SU-DHL-6 (cell line): ENCODE data around the gene SLC25A10.
"Not testable (repeated sequence)": the region's sequence is repeated elsewhere in the genome, so short reads cannot be mapped to it uniquely, and the experiment has no call there.

Source experiments
- H2AFZ ChIP-seq: fragments of 200-600 bp; sonication (generic); 2 replicates; pipeline ENCODE4 v1.6.1; 2014; ENCODE audit warnings: low read depth, mild to moderate bottlenecking, moderate library complexity, mixed read lengths, antibody characterized with exemption, low read length; ENCODE audit not compliant: severe bottlenecking
- H3F3A ChIP-seq: fragments of 200-600 bp; shearing (Covaris generic); 2 replicates; pipeline ENCODE4 v1.6.0; 2016; ENCODE audit warnings: antibody characterized with exemption, mild to moderate bottlenecking; ENCODE audit not compliant: insufficient read depth
- H3K27ac ChIP-seq: fragments of 200-600 bp; sonication (generic); 2 replicates; pipeline ENCODE4 v1.5.1; 2016; ENCODE audit warnings: low read depth, mild to moderate bottlenecking, low read length, moderate library complexity, mixed read lengths
- H3K27me3 ChIP-seq: fragments of 200-600 bp; sonication (generic), shearing (Covaris generic); 2 replicates; pipeline ENCODE4 v1.6.0; 2014; ENCODE audit warnings: mild to moderate bottlenecking, low read length
- H3K36me3 ChIP-seq: fragments of 200-600 bp; sonication (generic); 2 replicates; pipeline ENCODE4 v1.6.1; 2014; ENCODE audit warnings: mild to moderate bottlenecking, low read length, mixed read lengths
- H3K4me2 ChIP-seq: fragments of 300-600, 200-600 bp; shearing (Covaris generic), sonication (generic); 2 replicates; pipeline ENCODE4 v1.6.0; 2014; ENCODE audit warnings: low read length, low read depth, mild to moderate bottlenecking; ENCODE audit not compliant: poor library complexity, severe bottlenecking
- H3K4me3 ChIP-seq: fragments of 200-600 bp; sonication (generic); 2 replicates; pipeline ENCODE4 v1.5.1; 2014; ENCODE audit warnings: antibody characterized with exemption, low read length, mild to moderate bottlenecking, mixed read lengths; ENCODE audit not compliant: insufficient read depth, poor library complexity, severe bottlenecking
- H3K79me2 ChIP-seq: fragments of 200-600 bp; sonication (generic); 2 replicates; pipeline ENCODE4 v1.6.1; 2014; ENCODE audit warnings: mild to moderate bottlenecking, low read length, moderate library complexity; ENCODE audit not compliant: insufficient read depth
- H3K9ac ChIP-seq: fragments of 200-600 bp; sonication (generic); 2 replicates; pipeline ENCODE4 v1.7.0; 2014; ENCODE audit warnings: mild to moderate bottlenecking, low read length
- H3K9me2 ChIP-seq: fragments of 200-600 bp; sonication (generic); replicated peaks from 2 replicates; pipeline ENCODE4 v1.6.1; 2014; ENCODE audit warnings: low read length; ENCODE audit not compliant: insufficient read depth
- H3K9me3 ChIP-seq: fragments of 200-600 bp; sonication (generic); 2 replicates; pipeline ENCODE4 v1.6.1; 2014; ENCODE audit warnings: low read length, mixed read lengths; ENCODE audit not compliant: insufficient read depth
- H4K20me1 ChIP-seq: fragments of 200-600 bp; sonication (generic); 2 replicates; pipeline ENCODE4 v1.6.1; 2014; ENCODE audit warnings: low read depth, mild to moderate bottlenecking, antibody characterized with exemption, low read length, moderate library complexity, mixed read lengths
- EZH2phosphoT487 ChIP-seq: fragments of 200-600 bp; sonication (generic), shearing (Covaris generic); conservative IDR thresholded peaks from 2 replicates; pipeline ENCODE4 v1.6.1; 2018; ENCODE audit warnings: mild to moderate bottlenecking, antibody characterized with exemption, low read length, moderate library complexity, mixed read lengths
- TF ChIP-seq, protein P1 (sequence below): fragments of 200-600 bp; sonication (generic); IDR thresholded peaks from one replicate; pipeline ENCODE4 v1.5.1; 2017; ENCODE audit warnings: antibody characterized with exemption, mild to moderate bottlenecking, low read length, moderate library complexity; ENCODE audit not compliant: insufficient read depth, poor library complexity, severe bottlenecking

SLC25A10 gene

DNA sequence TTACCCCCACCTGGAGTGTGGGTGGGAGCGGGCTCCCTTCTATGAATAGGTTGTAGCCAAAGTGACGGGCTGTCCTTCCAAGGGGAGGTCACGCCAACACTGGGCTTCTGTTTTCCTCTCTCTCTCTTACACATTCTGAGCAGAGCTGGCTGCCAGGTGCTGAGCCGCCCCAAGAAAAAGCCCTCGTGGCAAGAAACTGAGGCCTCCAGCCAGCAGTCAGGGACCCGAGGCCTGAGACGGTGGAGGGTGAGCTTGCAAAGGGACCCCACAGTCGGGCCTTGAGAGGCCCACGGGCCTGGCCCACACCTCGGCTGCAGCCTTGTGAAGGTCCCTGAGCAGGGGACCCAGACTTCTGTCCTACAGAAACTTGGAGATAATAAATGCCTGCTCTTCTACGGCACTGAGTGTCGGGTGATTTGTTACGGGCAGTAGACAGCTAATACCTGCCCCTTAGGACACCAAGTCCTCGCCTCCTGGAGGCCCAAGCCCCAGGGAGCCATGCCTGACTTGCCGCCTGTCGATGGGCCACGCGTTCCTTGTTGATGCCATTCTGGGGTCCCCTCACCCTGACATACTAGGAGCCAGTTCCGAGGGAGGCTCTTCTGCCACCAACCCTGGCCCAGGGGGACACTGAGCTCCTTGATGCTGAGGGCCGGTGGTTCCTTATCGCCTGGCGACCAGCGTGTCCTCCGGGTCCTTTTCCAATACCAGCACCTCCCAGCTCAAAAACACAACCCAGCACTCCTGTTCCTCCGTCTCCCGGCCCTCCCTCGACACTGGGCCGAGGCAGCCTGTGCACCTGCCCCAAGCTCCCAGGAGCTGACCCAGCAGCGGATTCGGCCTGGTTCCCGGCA, 26.1 kb downstream of the SLC25A10 start:
- Histone ChIP-seq H3K27me3 (no peaks in the 10 kb centered on the region), H3K9me2 (no peaks in the 10 kb centered on the region), H3K4me3 (no peak overlapping the region), H3K27ac (no peak overlapping the region), H3K4me2 (no peak overlapping the region), H3K9ac (no peak overlapping the region), H3K79me2 (no peaks in the 10 kb centered on the region), H3K36me3 (no peaks in the 10 kb centered on the region), H3K9me3 (no peaks in the 10 kb centered on the region), H2AFZ (no peak overlapping the region), H3F3A (no peaks in the 10 kb centered on the region), H4K20me1 (no peaks in the 10 kb centered on the region)
- TF ChIP-seq EZH2phosphoT487 = no peak
- TF ChIP-seq, protein P1, sequence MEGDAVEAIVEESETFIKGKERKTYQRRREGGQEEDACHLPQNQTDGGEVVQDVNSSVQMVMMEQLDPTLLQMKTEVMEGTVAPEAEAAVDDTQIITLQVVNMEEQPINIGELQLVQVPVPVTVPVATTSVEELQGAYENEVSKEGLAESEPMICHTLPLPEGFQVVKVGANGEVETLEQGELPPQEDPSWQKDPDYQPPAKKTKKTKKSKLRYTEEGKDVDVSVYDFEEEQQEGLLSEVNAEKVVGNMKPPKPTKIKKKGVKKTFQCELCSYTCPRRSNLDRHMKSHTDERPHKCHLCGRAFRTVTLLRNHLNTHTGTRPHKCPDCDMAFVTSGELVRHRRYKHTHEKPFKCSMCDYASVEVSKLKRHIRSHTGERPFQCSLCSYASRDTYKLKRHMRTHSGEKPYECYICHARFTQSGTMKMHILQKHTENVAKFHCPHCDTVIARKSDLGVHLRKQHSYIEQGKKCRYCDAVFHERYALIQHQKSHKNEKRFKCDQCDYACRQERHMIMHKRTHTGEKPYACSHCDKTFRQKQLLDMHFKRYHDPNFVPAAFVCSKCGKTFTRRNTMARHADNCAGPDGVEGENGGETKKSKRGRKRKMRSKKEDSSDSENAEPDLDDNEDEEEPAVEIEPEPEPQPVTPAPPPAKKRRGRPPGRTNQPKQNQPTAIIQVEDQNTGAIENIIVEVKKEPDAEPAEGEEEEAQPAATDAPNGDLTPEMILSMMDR = no peak

DNA sequence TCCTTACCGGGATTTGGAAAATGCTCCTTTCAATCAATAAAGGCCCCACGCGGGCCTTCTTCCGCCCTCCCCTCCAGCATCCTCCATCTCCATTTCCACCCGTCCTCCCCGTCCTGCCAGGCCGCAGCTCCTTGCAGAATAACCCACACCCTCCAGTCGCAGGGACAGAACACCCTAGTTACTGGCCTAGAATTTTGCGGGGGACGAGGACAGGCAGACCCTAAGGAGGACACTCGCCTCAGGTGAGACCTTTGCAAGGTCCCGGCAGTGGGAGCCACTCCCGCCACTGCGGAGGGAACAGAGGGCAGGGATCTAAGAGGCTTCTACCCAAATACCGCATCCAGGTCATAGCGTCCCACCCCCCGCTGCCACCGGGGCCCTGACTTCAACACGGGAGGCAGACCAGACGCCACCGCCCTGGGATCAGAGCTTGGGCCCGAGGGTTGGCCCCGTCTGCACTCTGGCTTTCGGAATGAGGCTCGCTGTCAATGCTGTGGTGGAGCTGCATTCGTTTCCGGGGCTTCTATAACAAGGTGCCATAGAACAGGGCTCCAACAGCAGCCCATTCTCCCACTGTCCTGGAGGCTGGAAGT, 26.8 kb downstream of the SLC25A10 start:
- H4K20me1 ChIP-seq = no peaks in the 10 kb centered on the region
- H3K4me3 ChIP-seq = no peak overlapping the region
- no peaks in the 10 kb centered on the region for H3K9me2 ChIP-seq
- H3K36me3 ChIP-seq = no peaks in the 10 kb centered on the region
- H2AFZ ChIP-seq = no peak overlapping the region
- no peaks in the 10 kb centered on the region for H3K79me2 ChIP-seq
- no peak overlapping the region for H3K4me2 ChIP-seq
- no peaks in the 10 kb centered on the region for H3K9me3 ChIP-seq
- H3K9ac ChIP-seq = no peak overlapping the region
- H3K27ac ChIP-seq = no peak overlapping the region
- no peaks in the 10 kb centered on the region for H3F3A ChIP-seq
- H3K27me3 ChIP-seq = no peaks in the 10 kb centered on the region
- TF ChIP-seq, protein P1 = no peak
- no peak for TF ChIP-seq EZH2phosphoT487

DNA sequence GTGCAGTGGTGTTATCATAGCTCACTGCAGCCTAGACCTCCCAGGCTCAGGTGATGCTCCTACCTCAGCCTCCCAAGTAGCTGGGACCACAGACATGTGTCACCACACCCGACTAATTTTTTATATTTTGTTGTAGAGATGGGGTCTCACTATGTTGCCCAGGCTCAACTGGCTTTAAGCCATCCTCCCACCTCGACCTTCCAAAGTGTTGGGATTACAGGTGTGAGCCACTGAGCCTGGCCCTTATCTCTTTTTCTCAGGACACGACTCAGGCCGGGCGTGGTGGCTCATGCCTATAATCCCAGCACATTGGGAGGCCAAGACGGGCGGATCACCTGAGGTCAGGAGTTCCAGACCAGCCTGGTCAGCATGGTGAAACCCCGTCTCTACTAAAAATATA, 27.5 kb downstream of the SLC25A10 start:
- H3K36me3 ChIP-seq, H3K9me3 ChIP-seq, H3K27ac ChIP-seq, H3K9me2 ChIP-seq, H3K4me2 ChIP-seq, H4K20me1 ChIP-seq, H3K4me3 ChIP-seq, H3K79me2 ChIP-seq, H3F3A ChIP-seq, H3K9ac ChIP-seq, H3K27me3 ChIP-seq, H2AFZ ChIP-seq: not testable (repeated sequence)

DNA sequence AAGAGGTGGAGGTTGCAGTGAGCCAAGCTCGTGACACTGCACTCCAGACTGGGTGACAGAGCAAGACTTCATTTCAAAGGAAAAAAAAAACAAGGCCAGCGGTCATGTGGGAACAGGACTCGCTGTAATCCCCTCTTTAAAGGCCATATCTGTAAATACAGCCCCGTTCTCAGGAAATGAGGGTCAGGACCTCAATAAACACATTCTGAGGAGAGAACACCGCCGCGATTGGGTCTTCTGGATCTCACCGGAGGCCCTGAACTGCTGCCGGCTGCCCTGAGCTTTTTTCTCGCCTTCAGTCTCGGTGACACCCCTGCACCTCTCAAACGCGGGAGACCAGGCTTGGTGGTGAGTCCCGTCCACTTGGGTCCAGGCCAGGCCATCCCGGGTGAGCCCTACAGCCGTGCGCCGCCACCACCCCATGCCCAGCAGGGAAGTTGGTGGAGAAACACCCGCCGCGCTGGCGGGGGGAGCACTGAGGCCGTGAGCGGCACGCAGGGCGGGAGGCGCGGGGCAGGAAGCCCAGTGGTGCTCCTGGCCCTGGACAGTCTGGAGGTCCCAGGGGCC, 28.4 kb downstream of the SLC25A10 start:
- no peaks in the 10 kb centered on the region for H3K27me3 ChIP-seq
- no peak overlapping the region for H3K27ac ChIP-seq
- H3K9me3 ChIP-seq = no peaks in the 10 kb centered on the region
- H4K20me1 ChIP-seq = no peaks in the 10 kb centered on the region
- no peak overlapping the region for H3K4me3 ChIP-seq
- H3K4me2 ChIP-seq = no peak overlapping the region
- no peak overlapping the region for H2AFZ ChIP-seq
- H3K79me2 ChIP-seq = no peaks in the 10 kb centered on the region
- no peaks in the 10 kb centered on the region for H3K36me3 ChIP-seq
- H3K9ac ChIP-seq = no peak overlapping the region
- no peaks in the 10 kb centered on the region for H3F3A ChIP-seq
- H3K9me2 ChIP-seq = no peaks in the 10 kb centered on the region
- TF ChIP-seq, protein P1 = no peak
- TF ChIP-seq EZH2phosphoT487 = no peak
